AG04449 (cell line): ENCODE results near the gene ATXN1.
"Not testable (repeated sequence)": the region's sequence is repeated elsewhere in the genome, so short reads cannot be mapped to it uniquely, and the experiment has no call there.

Source experiments
- CTCF ChIA-PET: fragments of 350-600 bp; formaldehyde crosslinking; extraction: SDS; loops from one replicate; lab custom pipeline; 2021; ENCODE audit warnings: antibody characterized with exemption; lab: Yijun Ruan, JAX
- POLR2A ChIA-PET: fragments of 400-600, 350-600 bp; formaldehyde crosslinking; extraction: SDS; loops from one replicate; lab custom pipeline; 2020; ENCODE audit warnings: antibody characterized with exemption, inconsistent platforms; lab: Yijun Ruan, JAX
- DNase-seq: peaks from one replicate; pipeline ENCODE4 v3.0.0-alpha.2; 2010; ENCODE audit warnings: low read depth, low spot score
- H3K4me3 ChIP-seq: 2 replicates; pipeline ENCODE4 v1.5.1; 2011; ENCODE audit warnings: low read depth, mild to moderate bottlenecking, control low read depth, low read length
- CTCF ChIP-seq: IDR thresholded peaks from one replicate; pipeline ENCODE4 v1.5.1; 2011; ENCODE audit warnings: mild to moderate bottlenecking, moderate library complexity, low read length, control low read depth, inconsistent platforms; ENCODE audit not compliant: insufficient read depth; ENCODE audit errors: missing control alignments

The ATXN1 gene

GRCh38 chr6:16260602-16261001 lies 500.7 kb downstream of the ATXN1 start:
- H3K4me3 ChIP-seq, POLR2A ChIA-PET, DNase-seq, CTCF ChIA-PET: not testable (repeated sequence)

- POLR2A ChIA-PET, CTCF ChIA-PET, H3K4me3 ChIP-seq, DNase-seq: not testable (repeated sequence)
Measured at GRCh38 chr6:16259604-16260003, 501.7 kb downstream of the ATXN1 start.

GRCh38 chr6:16258709-16259075 lies 502.6 kb downstream of the ATXN1 start:
- DNase-seq = no peak
- no peak for TF ChIP-seq CTCF
- no peak overlapping the region for H3K4me3 ChIP-seq
- ChIA-PET POLR2A (no interaction called here), CTCF (no interaction called here)

- ChIA-PET CTCF (interaction anchor here (2.1 kb wide), 1 partner anchor 28 kb away, joined by 7 read pairs; no protein-coding TSS in a partner anchor), POLR2A (no interaction called here)
- TF ChIP-seq CTCF = no peak
- H3K4me3 ChIP-seq = no peak overlapping the region
- DNase-seq = no peak
Measured at GRCh38 chr6:16257999-16258708, 503.1 kb downstream of the ATXN1 start.

GRCh38 chr6:16256781-16257180 lies 504.5 kb downstream of the ATXN1 start:
- no peak for DNase-seq
- ChIA-PET POLR2A (no interaction called here), CTCF (interaction anchor here (0.7 to 2.1 kb wide), 4 partner anchors 10 to 61 kb away, joined by 3 to 7 read pairs (median 4); no protein-coding TSS in a partner anchor)
- no peak overlapping the region for H3K4me3 ChIP-seq
- TF ChIP-seq CTCF = no peak

GRCh38 chr6:16254535-16254934 lies 506.7 kb downstream of the ATXN1 start:
- no peak for TF ChIP-seq CTCF
- DNase-seq = no peak
- ChIA-PET CTCF (interaction anchor here (1.6 kb wide), 1 partner anchor 11 kb away, joined by 6 read pairs; no protein-coding TSS in a partner anchor), POLR2A (no interaction called here)
- no peak overlapping the region for H3K4me3 ChIP-seq

- DNase-seq = no peak
- ChIA-PET POLR2A (no interaction called here), CTCF (interaction anchor here (1.4 kb wide), 1 partner anchor 23 kb away, joined by 3 read pairs; no protein-coding TSS in a partner anchor)
- H3K4me3 ChIP-seq = no peak overlapping the region
- no peak for TF ChIP-seq CTCF
Measured at GRCh38 chr6:16253399-16254144, 507.7 kb downstream of the ATXN1 start.
